Measurements from ENCODE around the gene KY.

DNA sequence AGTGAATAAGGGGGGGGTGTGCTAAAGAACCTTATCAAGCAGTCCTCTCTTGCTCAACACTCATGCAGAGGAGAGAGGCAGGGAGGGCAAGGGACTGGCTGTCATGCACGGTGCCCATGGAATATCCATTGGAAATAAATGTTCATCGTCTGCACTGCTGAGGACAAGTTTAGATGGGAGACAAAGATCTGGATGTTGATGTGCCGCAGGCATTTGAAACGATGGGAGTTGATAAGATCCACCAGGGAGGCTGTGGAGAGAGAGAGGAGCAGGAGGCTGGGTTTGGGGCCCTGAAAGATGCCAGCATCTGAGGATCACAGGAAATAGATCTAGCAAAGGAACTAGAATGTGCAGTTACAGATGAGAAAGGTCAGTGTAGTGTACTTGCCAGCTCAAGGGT lies 88.8 kb downstream of the KY start:
- TF ChIP-seq, protein P1, sequence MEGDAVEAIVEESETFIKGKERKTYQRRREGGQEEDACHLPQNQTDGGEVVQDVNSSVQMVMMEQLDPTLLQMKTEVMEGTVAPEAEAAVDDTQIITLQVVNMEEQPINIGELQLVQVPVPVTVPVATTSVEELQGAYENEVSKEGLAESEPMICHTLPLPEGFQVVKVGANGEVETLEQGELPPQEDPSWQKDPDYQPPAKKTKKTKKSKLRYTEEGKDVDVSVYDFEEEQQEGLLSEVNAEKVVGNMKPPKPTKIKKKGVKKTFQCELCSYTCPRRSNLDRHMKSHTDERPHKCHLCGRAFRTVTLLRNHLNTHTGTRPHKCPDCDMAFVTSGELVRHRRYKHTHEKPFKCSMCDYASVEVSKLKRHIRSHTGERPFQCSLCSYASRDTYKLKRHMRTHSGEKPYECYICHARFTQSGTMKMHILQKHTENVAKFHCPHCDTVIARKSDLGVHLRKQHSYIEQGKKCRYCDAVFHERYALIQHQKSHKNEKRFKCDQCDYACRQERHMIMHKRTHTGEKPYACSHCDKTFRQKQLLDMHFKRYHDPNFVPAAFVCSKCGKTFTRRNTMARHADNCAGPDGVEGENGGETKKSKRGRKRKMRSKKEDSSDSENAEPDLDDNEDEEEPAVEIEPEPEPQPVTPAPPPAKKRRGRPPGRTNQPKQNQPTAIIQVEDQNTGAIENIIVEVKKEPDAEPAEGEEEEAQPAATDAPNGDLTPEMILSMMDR (conservative IDR thresholded peaks at IDR 0.05 in 1 of 2, IDR thresholded peaks at IDR 0.05 in 1 of 2; ENCODE audit: extremely low read depth in 1 of 2, insufficient read depth in 1 of 2, low read depth in 1 of 2, low read length in 2 of 2), result no peak
- no peak for TF ChIP-seq EZH2 (IDR thresholded peaks at IDR 0.05; ENCODE audit: borderline replicate concordance, low read length)
